22Rv1 (cell line): Measurements from ENCODE around the gene RLN3.
"Not testable (repeated sequence)": the region's sequence is repeated elsewhere in the genome, so short reads cannot be mapped to it uniquely, and the experiment has no call there.

Experiments
- H3K27ac ChIP-seq: fragments of 450-650 bp; 2 replicates; pipeline ENCODE4 v1.5.1; 2017
- ZFX ChIP-seq: fragments of 450-650 bp; IDR thresholded peaks from 2 replicates; pipeline ENCODE4 v1.6.1; 2017; ENCODE audit warnings: antibody characterized with exemption, borderline replicate concordance
- TF ChIP-seq, protein P1 (sequence below): fragments of 450-650 bp; IDR thresholded peaks from 2 replicates; pipeline ENCODE4 v1.5.1; 2017; ENCODE audit warnings: mild to moderate bottlenecking

The RLN3 gene

DNA sequence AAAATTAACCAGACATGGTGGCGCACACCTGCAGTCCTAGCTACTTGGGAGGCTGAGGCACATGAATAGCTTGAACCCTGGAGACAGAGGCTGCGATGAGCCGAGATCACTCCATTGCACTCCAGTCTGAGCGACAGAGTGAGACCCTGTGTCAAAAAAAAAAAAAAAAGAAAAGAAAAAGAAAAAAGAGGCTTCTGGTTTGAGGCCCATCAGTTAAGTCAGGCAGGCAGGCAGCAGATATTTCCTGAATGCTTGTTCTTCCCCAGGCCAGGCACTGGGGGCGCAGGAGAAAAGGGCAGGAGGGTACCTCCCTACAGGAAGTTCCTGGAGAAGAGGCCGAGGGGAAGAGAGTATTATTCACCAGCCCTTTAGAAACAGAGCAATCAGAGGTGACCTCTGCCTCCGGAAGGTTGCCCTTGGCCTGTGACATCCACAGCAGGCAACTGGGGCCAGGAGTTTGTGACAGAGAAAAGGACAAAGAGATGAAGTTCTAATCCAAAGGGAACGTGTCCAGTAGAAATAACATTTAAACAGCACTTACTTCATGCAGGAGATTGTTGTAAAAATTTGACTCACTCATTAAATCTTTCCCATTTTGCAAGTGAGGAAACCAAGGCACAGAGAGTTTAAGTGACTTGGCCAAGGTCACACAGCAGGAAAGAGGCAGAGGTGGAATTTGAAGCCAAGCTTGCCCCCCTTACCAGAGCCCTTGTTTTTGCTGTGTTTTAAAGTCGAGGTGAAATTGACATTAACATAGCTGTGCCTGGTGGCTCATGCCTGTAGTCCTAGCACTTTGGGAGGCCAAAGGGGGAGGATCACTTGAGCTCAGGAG lies 4.3 kb upstream of the RLN3 start:
- H3K27ac ChIP-seq = no peak overlapping the region
- TF ChIP-seq, protein P1, sequence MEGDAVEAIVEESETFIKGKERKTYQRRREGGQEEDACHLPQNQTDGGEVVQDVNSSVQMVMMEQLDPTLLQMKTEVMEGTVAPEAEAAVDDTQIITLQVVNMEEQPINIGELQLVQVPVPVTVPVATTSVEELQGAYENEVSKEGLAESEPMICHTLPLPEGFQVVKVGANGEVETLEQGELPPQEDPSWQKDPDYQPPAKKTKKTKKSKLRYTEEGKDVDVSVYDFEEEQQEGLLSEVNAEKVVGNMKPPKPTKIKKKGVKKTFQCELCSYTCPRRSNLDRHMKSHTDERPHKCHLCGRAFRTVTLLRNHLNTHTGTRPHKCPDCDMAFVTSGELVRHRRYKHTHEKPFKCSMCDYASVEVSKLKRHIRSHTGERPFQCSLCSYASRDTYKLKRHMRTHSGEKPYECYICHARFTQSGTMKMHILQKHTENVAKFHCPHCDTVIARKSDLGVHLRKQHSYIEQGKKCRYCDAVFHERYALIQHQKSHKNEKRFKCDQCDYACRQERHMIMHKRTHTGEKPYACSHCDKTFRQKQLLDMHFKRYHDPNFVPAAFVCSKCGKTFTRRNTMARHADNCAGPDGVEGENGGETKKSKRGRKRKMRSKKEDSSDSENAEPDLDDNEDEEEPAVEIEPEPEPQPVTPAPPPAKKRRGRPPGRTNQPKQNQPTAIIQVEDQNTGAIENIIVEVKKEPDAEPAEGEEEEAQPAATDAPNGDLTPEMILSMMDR = peak; percentile 40
- TF ChIP-seq ZFX = no peak

DNA sequence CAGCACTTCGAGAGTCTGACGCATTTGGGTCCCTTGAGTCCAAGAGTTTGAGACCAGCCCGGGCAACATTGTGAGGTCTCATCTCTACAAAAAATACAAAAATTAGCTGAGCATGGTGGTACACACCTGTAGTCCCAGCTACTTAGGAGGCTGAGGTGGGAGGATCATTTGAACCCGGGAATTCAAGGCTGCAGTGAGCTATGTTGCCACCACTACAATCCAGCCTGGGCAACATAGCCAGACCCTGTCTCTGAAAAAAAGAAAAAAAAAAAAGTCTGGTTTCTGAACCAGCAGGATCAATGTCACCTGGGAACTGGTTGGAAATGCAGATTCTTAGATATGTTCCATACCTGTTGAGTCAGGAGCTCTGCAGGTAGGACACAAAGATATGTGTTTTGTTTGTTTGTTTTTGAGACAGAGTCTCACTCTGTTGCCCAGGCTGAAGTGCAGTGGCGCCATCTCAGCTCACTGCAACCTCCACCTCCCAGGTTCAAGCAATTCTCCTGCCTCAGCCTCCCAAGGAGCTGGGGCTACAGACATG lies 1.2 kb upstream of the RLN3 start:
- H3K27ac ChIP-seq = not testable (repeated sequence)

DNA sequence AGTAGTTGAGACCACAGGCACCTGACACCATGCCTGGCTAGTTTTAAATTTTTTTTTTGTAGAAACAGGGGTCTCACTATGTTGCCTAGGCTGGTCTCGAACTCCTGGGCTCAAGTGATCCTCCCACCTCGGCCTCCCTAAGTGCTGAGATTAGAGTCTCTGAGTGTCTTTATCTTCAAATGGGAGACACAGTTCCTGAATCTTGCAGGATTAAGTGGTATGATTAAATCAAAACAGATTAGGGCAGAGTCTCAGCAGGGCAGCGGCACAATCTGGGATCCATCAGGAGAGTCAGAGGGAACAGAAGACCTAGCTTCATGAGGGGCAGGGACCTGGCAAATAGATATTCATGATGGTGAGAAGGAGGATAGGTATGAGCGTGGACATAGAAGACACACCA lies 953 bp downstream of the RLN3 start:
- no peak for TF ChIP-seq ZFX
- TF ChIP-seq, protein P1 = no peak
- no peak overlapping the region for H3K27ac ChIP-seq

DNA sequence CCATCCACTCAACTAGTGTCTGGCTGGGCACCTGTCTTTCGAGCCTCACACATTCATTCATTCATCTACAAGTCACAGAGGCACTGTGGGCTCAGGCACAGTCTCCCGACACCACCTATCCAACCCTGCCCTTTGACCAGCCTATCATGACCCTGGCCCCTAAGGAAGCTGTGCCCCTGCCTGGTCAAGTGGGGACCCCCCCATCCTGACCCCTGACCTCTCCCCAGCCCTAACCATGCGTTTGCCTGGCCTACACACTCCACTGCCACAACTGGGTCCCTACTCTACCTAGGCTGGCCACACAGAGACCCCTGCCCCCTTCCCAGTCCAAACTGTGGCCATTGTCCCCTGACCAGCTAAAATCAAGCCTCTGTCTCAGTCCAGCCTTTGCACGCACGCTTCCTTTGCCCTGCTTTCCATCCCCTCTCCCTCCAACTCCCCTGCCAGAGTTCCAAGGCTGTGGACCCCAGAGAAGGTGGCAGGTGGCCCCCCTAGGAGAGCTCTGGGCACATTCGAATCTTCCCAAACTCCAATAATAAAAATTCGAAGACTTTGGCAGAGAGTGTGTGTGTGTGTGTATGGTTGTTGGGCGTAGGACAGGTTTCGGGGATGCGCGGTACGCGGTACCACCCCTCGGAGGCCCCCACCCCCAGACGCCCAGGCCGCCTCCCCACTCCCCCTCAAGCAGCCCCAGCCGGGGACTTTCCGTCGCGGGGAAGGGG lies 3.2 kb downstream of the RLN3 start:
- TF ChIP-seq ZFX = no peak
- TF ChIP-seq, protein P1 = no peak

DNA sequence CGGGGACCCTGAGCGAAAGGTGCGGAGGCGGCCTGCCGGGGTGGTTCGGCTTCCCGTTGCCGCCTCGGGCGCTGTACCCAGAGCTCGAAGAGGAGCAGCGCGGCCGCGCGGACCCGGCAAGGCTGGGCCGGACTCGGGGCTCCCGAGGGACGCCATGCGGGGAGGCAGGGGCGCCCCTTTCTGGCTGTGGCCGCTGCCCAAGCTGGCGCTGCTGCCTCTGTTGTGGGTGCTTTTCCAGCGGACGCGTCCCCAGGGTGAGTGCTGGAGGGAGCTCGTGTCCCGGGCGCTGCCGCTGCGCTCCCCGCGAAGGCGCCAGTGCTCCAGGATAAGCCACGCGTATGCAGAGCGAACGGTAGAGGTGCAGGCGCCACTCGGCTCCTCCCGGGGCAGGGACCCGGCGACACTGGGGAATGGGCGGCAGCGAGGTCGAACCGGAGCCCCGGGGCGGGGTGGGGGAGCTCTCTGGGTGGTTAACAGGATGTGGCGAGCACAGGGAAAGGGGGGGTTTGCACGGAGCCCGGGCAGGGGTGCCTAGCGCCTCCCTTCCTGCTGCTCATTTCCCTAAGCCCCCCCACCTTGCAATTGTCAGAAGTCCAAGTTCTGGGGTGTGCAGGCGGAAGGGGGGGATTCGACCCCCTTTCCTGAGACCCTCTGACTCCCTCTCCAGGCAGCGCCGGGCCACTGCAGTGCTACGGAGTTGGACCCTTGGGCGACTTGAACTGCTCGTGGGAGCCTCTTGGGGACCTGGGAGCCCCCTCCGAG lies 4.0 kb downstream of the RLN3 start, which contains the start of gene IL27RA:
IL27RA (plus strand) TSS at position 44 of the 762 bp plus-strand sequence; CDS start at position 155, 111 bp downstream.
- TF ChIP-seq ZFX = no peak
- TF ChIP-seq, protein P1 = peak; percentile 63
- H3K27ac ChIP-seq = no peak within 1 kb of the TSS

More for the DNA sequence above, 3.2 kb downstream of the RLN3 start:
- H3K27ac ChIP-seq = no peak overlapping the region

DNA sequence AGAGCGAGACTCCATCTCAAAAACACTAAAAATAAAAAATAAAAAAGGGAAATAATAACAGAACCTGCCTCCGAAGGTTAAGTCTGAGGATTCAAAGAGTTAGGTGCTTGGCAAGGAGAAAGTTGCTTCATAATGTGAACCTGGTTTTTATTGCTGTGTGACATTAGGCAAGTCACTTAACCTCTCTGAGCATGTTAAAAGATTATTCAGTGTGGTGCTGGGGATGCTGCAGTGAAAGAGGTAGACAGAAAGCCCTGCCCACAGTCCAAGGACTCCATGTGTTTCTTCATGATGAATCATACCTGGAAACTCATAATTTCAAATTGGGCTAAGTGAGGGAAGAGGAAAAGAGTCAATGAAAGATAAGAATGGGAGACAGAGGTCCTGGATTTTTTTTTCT lies 6.0 kb downstream of the RLN3 start:
- H3K27ac ChIP-seq = no peak overlapping the region
- TF ChIP-seq, protein P1 = no peak
- TF ChIP-seq ZFX = no peak

DNA sequence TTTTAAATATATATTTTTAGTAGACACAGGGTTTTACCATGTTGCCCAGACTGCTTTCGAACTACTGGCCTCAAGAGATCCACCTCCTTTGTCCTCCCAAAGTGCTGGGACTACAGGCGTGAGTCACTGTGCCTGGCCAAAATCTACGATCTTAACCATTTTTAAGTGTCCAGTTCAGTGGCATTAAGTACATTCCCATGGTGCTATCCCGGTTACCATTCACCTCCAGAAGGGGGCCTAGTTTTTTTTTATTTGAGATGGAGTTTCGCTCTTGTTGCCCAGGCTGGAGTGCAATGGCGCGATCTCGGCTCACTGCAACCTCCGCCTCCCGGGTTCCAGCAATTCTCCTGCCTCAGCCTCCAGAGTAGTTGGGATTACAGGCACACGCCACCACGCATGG lies 7.2 kb downstream of the RLN3 start:
- TF ChIP-seq, protein P1 = 0 out of 2 replicates have a peak, but pooled peaks have one; percentile 10
- not testable (repeated sequence) for H3K27ac ChIP-seq
